Right lung (tissue), 10 donors: ENCODE measurements around the gene NDUFB3. TPM values are rescaled to one million over a fixed set of nuclear protein-coding genes. Genes with fewer than 3 reads are reported as not detected.
A peak's percentile ranks its signal among the peaks of the same experiment; 100 is the strongest.
"Not testable (repeated sequence)": the region's sequence is repeated elsewhere in the genome, so short reads cannot be mapped to it uniquely, and the experiment has no call there.

ENCODE experiments used
- DNase-seq, 2 donors: peaks; one replicate each; pipeline ENCODE4 v3.0.0-alpha.2; 2013
- long read RNA-seq, 8 donors: transcript quantifications; one replicate each; lab custom pipeline, GENCODE V29; 2026
- polyA plus RNA-seq, 5 donors: library from polyadenylated mRNA; unstranded; fragments of 120-200 nt; gene quantifications; one replicate each; pipeline versions ENCODE4 v1.2.1 to v1.2.3, GENCODE V29; 2013; ENCODE audit warnings: inconsistent platforms in 1 of 5, low replicate concordance in 1 of 5; ENCODE audit not compliant: insufficient read length in 5 of 5, insufficient read depth in 1 of 5

Gene NDUFB3
- 10 to 100 TPM; 59.7 to 84.1 (median 70.5) TPM for polyA plus RNA-seq
- long read RNA-seq, donor 1, transcript NDUFB3-201 (3 exons, 755 nt): major isoform, 133 of 264 reads
- long read RNA-seq, donor 1, partial matches to known transcripts: 130 of 264 reads
- long read RNA-seq, donor 1, other reads (novel, unspliced or antisense): 0 of 264 reads
- long read RNA-seq, donor 2, transcript NDUFB3-201 (3 exons, 755 nt): major isoform, 68 of 163 reads
- long read RNA-seq, donor 2, partial matches to known transcripts: 94 of 163 reads
- long read RNA-seq, donor 2, other reads (novel, unspliced or antisense): 0 of 163 reads
- long read RNA-seq, donor 3, transcript NDUFB3-201 (3 exons, 755 nt): major isoform, 90 of 103 reads
- long read RNA-seq, donor 3, partial matches to known transcripts: 11 of 103 reads
- long read RNA-seq, donor 3, other reads (novel, unspliced or antisense): 0 of 103 reads
- long read RNA-seq, donor 4, transcript NDUFB3-201 (3 exons, 755 nt): major isoform, 50 of 65 reads
- long read RNA-seq, donor 4, partial matches to known transcripts: 14 of 65 reads
- long read RNA-seq, donor 4, other reads (novel, unspliced or antisense): 0 of 65 reads
- long read RNA-seq, donor 5, transcript NDUFB3-201 (3 exons, 755 nt): major isoform, 154 of 346 reads
- long read RNA-seq, donor 5, partial matches to known transcripts: 189 of 346 reads
- long read RNA-seq, donor 5, other reads (novel, unspliced or antisense): 0 of 346 reads
- long read RNA-seq, donor 6, transcript NDUFB3-201 (3 exons, 755 nt): major isoform, 80 of 95 reads
- long read RNA-seq, donor 6, partial matches to known transcripts: 14 of 95 reads
- long read RNA-seq, donor 6, other reads (novel, unspliced or antisense): 0 of 95 reads
- long read RNA-seq, donor 7, transcript NDUFB3-201 (3 exons, 755 nt): major isoform, 61 of 66 reads
- long read RNA-seq, donor 7, partial matches to known transcripts: 5 of 66 reads
- long read RNA-seq, donor 7, other reads (novel, unspliced or antisense): 0 of 66 reads
- long read RNA-seq, donor 8, transcript NDUFB3-201 (3 exons, 755 nt): major isoform, 33 of 71 reads
- long read RNA-seq, donor 8, partial matches to known transcripts: 38 of 71 reads
- long read RNA-seq, donor 8, other reads (novel, unspliced or antisense): 0 of 71 reads

DNA sequence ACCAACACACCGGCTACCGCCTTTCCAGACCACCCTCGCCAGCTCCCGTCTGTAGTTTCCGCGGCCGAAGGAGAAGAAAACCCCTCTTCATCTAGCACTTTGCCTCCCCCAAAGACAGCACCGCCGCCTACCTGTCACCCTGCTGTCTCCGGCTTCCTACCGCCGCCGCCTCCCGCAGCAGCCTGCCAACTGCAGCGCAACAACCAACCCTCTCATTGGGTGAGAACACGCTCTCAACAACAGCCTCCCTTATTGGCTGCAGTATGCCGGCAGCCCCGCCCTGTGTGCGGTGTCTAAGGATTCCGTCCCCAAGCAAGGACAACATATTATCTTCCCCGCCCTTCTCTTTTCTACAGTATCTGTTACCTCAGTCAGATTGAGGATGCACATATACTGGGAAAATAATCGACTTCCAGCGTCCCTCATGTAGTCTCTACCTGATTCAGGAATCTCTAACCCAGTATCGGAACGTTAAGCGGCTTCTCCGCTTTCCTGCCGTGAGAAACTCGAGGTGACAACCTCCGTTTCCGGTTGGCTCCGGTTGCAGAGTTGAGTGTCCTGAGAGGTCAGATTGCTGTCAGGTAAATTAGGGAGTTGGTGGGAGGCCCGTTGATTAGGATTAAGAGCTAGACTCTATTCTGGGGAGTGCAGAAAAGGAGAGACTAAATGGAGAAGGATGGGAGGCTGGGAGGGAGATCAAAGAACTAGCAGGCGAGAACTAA, at the start of gene NDUFB3, which contains the start of gene HYCC2:
NDUFB3 (plus strand) TSS at position 523 of the 722 bp plus-strand sequence. CDS start 6,882 bp downstream, outside the sequence.
HYCC2 (minus strand) TSS at position 193 of the 722 bp plus-strand sequence. CDS start 47,662 bp downstream, outside the sequence.
- peak; percentile 95 to 96 for DNase-seq

DNA sequence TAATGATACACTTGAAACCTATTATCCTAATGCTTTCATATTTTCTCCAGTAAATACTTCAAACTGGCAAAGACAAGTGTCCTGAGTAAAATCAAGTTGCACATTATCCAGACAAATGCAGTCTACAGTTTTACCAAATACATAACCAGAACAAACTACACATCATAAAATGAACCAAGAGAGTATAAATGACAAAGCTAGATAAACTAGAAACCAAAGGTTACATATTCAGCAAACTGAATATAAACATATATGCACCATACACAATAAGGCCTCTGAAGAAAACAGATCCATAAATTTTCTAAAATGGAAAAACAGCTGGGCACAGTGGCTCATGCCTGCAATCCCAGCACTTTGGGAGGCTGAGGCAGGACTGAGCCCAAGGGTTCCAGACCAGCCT, 47.3 kb upstream of the NDUFB3 start:
- DNase-seq: no peak

GRCh38 chr2:201034355-201034754, 37.4 kb upstream of the NDUFB3 start:
- DNase-seq: not testable (repeated sequence)

- not testable (repeated sequence) for DNase-seq
Observed at GRCh38 chr2:201038361-201038760, 33.4 kb upstream of the NDUFB3 start.

- DNase-seq: no peak
Observed at GRCh38 chr2:201038855-201039254, 32.9 kb upstream of the NDUFB3 start.

- no peak for DNase-seq
Observed at GRCh38 chr2:201040867-201041628, 30.8 kb upstream of the NDUFB3 start.

GRCh38 chr2:201042451-201042850, 29.4 kb upstream of the NDUFB3 start:
- not testable (repeated sequence) for DNase-seq

DNA sequence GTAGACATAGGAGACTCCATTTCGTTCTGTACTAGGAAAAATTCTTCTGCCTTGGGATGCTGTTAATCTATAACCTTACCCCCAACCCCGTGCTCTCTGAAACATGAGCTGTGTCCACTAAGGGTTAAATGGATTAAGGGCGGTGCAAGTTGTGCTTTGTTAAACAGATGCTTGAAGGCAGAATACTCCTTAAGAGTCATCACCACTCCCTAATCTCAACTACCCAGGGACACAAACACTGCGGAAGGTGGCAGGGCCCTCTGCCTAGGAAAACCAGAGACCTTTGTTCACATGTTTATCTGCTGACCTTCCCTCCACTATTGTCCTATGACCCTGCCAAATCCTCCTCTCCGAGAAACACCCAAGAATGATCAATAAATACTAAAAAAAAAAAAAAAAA, 28.8 kb upstream of the NDUFB3 start:
- not testable (repeated sequence) for DNase-seq

GRCh38 chr2:201046881-201047280, 24.9 kb upstream of the NDUFB3 start:
- DNase-seq: no peak

DNA sequence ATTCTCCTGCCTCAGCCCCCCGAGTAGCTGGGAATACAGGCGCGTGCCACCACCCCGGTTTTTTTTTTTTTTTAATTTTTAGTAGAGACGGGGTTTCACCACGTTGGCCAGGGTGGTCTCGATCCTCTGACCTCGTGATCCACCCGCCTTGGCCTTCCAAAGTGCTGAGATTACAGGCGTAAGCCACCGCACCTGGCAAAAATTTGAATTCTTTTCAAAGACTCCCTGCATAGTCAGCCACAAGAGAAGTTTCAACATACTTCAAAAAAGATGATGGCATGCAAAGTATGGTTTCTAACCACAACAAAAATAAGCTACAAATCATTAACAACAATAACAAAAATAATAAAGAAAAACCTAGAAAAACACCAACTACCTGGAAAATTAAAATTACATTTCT, 22.3 kb upstream of the NDUFB3 start:
- no peak for DNase-seq

GRCh38 chr2:201057087-201057521, 14.7 kb upstream of the NDUFB3 start:
- peak in 1 of 2 donors; percentile 8 for DNase-seq

- DNase-seq: no peak
Observed at GRCh38 chr2:201057715-201058248, 14.0 kb upstream of the NDUFB3 start.

GRCh38 chr2:201058914-201059313, 12.9 kb upstream of the NDUFB3 start:
- DNase-seq: no peak

DNA sequence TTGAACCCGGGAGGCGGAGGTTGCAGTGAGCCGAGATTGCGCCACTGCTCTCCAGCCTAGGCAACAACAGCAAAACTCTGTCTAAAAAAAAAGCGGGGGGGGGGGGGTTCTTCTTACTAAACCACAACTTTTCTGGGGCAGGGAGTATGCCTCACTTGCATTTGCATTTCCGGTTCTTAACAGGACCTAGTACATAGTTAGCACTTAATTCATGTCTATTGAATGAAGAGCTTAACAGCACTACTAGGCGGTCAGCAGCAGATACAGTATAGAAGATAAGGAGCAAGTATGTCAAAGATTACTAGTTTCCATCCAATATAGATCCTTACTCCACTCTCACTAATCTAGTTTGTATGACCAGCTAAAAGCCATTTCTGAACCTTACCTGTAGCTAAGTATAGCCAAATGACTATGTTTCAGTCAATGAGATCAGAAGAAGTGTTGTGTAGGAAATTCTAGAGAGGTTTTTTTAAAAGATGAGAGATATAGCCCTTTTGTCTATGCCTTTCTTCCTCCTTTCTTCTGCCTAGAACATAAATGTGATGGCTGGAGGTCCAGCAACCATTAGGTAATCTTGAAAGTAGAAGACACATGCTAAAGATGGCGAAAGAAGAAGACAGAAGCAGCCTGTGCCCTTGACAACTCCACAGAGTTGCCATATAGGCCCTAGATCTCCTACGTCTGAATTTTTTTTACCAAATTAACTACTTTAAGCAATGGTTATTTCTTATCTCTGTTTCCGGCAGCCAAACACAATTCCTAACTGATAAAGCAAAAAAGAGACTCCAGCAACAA, 11.6 kb upstream of the NDUFB3 start:
- no peak for DNase-seq

DNA sequence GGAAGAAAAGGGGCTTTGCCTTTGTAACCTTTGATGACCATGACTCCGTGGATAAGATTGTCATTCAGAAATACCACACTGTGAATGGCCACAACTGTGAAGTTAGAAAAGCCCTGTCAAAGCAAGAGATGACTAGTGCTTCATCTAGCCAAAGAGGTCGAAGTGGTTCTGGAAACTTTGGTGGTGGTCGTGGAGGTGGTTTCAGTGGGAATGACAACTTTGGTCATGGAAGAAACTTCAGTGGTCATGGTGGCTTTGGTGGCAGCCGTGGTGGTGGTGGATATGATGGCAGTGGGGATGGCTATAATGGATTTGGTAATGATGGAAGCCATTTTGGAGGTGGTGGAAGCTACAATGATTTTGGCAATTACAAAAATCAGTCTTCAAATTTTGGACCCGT, 8.3 kb upstream of the NDUFB3 start:
- not testable (repeated sequence) for DNase-seq

DNA sequence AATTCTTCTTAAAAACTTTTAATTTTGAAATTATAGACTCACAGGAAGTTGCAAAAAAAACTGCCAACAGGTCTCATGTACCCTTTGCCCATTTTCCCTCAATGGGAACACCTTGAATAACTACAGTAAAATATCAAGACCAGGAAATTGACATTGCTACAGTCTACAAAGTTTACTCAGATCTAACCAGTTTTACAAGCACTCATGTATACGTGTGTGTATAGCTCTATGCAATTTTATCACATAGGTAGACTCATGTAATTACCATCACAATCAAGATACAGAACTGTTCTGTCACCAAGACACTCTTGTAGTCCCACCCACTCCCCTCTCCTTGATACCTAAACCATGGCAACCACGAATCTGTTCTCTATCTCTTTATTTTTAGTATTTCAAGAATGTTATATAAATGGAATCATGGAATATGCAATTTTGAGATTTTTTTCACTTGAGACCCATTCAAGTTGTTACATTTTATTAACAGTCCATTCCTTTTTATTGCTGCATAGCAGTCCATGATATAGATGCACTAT, 6.9 kb upstream of the NDUFB3 start:
- DNase-seq: no peak

- DNase-seq: no peak
Observed at GRCh38 chr2:201070948-201071478, 788 bp upstream of the NDUFB3 start.

- DNase-seq: no peak
Observed at GRCh38 chr2:201072201-201072530, 365 bp downstream of the NDUFB3 start.

- no peak for DNase-seq
Observed at GRCh38 chr2:201073071-201073470, 1.3 kb downstream of the NDUFB3 start.
